ENCODE data around the gene CALHM4. TPM values are rescaled to one million over a fixed set of nuclear protein-coding genes. Genes with fewer than 3 reads are reported as not detected.

CALHM4 gene
- total RNA-seq, 2 donors from 2014 or later: not detected

Other genes with a start within 250 kb of the CALHM4 start
- gene DSE, start 182.8 kb upstream of the CALHM4 start, total RNA-seq: 10 to 100 TPM; 19.2 to 32.3 TPM
- 1 to 10 TPM; 3.2 to 6.5 TPM for gene CALHM6, start 92.4 kb upstream of the CALHM4 start, total RNA-seq
- gene CALHM5, start 42.1 kb upstream of the CALHM4 start, total RNA-seq: under 1 TPM in 1 of 2 donors, not detected in 1; 0.65 TPM
- 1 to 10 TPM in 1 of 2 donors, not detected in 1; 3.5 TPM for gene TRAPPC3L, start 8.1 kb upstream of the CALHM4 start, total RNA-seq
- gene RWDD1, start 17.8 kb downstream of the CALHM4 start, total RNA-seq: 10 to 100 TPM; 44.0 to 48.2 TPM
- gene RSPH4A, start 62.7 kb downstream of the CALHM4 start, total RNA-seq: under 1 TPM; 0.60 to 0.67 TPM
- 10 to 100 TPM; 12.9 to 18.0 TPM for gene ZUP1, start 115.0 kb downstream of the CALHM4 start, total RNA-seq
- 10 to 100 TPM; 32.7 to 36.3 TPM for gene KPNA5, start 127.5 kb downstream of the CALHM4 start, total RNA-seq
- not detected for gene FAM162B, start 212.0 kb downstream of the CALHM4 start, total RNA-seq

All from T-helper 17 cell (primary cell).